NCI-H510A (cell line): Measurements from ENCODE around the gene DNMT3A.

Experiments
- DNase-seq: peaks from one replicate; lab custom pipeline; 2025; lab: John Stamatoyannopoulos, UW

The DNMT3A gene

DNA sequence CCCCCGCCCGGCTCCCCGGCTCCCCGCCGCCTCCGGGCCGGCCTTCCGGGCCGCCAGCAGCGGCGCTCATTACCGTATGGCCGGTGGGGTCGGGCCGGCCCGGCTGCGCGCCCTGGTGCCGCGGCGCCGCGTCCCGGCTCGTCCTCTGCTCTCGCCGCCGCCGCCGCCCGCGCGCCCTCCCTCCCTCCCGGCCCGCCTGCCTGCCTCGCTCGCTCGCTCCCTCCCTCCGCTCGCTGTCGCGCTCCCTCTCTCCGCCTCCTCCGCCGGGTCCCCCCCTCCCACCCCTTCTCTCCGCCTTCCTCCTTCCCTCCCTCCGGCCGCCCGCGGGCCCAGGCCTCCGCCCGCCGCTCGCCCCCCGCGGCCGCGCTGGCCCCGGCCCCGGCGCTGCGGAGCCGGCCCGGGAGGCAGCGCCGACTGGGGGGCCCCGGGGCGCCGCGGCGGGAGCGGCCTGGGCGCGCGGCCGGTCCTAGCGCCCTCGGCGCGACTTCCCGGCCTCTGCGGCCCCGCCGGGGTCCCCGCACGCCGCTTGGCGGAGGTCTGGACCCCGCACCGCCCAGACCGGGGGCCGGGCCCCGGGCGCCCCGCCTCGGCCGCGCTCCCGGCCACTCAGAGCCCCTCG lies at the start of gene DNMT3A:
TSS of gene DNMT3A (minus strand) at position 173 of the 619 bp plus-strand sequence. CDS start 27,941 bp downstream, outside the sequence.
- peak; percentile 67 for DNase-seq

GRCh38 chr2:25389161-25389560 lies 47.4 kb upstream of the DNMT3A start:
- no peak for DNase-seq

GRCh38 chr2:25388491-25388890 lies 46.8 kb upstream of the DNMT3A start:
- no peak for DNase-seq

DNA sequence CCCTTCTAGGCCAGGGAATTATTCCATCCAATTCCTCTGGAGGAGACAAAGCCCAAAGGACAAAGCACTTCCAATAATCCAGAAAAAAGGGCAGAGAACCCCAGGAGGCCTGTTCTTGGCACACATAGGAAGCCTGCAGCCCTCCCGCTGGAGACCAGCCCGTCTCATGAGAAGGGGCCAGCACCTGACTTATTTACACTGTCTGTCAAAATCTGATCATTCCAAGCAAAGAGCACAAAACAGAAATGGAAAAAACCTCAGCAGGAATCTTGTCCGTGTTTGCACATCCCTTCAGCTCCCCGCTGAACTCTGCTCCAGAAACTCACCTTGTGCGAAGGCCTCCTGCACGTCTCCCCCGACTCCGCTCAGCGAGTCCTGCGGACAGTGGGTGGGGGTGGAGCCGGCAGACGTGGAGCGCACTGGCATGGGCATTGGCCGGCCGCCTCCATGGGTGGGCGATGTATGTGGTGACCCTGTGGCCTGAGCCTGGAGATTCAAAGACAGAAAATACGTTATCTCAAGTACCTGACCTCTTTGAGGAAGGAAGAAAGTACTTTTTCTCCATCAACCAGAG lies 46.2 kb upstream of the DNMT3A start:
- no peak for DNase-seq

DNA sequence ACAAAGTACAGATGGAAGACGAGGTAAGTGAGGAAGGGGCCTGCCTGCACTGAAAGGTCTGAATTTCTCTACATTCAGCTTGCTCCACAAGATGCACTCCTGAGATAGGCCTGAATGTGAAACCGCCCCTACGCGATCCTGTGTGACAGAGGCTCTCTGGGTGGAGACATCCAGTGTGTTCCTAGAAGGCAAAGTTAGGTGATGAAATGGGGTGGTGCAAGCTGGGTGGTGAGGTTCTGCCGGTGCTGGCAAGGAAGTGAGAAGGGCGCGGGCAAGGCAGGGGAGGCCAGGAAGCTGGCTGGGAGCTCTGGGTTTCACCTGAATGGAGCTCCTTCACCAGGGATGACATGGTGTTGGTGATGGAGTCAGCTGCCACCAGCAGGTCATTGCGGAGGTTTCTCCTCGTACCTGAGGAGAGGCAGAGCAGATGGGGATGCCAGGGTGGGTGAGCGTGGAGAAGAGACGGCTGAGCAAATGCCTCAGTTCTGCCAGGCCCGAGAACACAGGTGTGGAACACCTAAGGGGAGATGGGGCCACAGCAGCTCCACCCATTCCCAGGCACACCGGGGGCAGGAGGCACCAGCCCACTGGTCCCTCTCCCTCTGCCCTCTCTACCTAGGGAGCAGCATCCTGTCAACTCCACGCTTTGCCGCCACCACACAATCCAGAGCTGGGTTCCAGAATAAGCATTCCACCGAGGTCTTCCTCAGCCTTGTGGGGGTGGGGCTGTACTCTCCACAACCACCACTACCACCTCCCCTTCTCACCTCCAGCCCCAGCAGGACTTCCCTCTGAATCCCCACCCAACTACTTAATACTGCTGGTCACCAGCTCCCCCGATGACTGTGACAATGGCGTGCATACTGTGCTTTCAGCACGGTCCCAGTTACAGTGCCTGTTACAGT lies 45.5 kb upstream of the DNMT3A start:
- DNase-seq = no peak

DNA sequence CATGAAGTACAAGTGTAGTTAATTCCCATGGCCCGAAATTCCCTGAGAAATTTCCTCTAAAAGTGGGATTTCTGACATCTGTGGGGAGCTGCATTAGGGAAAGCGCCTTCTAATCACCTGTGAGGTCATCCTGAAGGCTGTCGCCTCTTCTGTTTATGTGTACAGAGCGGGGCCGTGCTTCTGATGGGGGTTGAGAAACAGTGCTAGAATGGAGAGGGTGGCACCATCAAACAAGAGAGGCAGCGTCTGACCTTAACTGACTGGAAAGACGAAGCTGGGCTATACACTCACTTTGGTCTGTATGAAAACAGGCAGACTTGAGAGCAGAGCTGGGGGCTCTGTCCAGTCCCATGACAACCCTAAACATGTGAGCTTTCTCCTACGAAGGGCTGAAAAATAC lies 44.2 kb upstream of the DNMT3A start:
- no peak for DNase-seq

DNA sequence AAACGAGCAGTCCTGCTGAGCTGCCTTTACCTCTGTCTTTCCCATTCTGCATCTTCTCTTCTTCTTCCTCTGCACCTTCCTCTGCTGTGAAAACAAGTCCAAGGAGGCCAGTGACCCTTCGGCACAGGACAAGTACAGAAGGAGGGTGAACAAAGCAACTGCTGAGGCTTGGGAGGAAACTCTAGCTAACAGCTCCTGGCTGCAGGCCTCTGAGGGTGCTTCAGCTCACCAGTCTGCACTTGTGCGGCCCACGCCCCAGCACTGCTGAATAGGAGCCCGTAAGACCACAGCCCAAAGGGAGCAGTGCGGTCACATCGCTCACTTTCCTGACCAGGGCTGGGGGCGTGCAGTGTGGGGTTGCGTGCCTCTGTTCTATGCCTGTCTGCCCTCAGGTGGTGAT lies 42.1 kb upstream of the DNMT3A start:
- DNase-seq = no peak

DNA sequence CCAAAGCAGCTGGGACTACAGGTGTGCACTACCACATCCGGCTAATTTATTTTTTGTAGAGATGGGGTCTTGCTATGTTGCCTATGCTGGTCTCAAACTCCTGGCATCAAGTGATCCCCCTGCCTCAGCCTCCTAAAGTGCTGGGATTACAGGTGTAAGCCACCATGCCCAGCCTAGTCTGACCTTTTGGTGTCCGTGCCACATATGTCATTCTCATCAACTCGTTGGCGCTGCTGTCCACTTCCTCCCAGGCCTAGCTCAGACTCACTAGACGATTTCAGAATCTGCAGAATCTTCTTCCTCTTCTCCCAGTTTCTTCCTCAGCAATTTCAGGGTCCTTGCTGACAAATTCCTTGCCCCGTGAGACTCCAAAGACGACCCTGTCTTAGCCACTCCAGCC lies 39.8 kb upstream of the DNMT3A start:
- no peak for DNase-seq

DNA sequence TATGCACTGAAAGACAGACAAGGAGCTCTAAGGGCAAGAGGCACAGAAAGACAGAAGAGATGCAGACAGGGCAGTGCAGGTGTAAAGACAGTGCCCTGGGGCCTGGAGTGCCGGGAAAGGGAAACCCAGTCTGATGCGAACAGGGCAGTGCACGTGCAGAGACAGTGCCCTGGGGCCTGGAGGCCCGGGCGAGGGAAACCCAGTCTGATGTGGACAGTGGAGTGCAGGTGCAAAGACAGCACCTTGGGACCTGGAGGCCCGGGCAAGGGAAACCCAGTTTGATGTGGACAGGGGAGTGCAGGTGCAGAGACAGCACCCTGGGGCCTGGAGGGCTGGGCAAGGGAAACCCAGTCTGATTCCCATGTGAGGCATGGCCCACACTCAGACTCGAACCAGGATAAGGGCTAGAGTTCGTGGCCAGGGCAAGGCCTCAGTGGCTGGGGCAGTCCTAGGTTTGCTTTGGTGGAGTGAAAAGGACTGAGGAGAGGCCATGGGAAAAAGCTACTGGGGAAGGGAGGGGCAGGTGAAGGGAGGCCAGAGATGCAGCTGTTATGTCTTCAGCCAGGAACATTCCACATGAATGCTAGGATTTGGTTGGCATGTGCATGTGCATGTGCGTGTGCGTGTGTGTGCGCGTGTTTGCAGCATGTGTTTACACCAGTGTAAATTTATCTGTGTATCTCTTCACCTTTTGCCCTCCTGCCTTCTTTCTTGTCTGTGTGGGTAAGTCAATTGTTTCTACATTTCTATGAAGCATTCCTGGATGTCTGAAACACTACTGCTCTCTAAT lies 39.1 kb upstream of the DNMT3A start:
- DNase-seq = no peak

- DNase-seq = no peak
These were observed 38.3 kb upstream of the DNMT3A start for GRCh38 chr2:25380023-25380422.

GRCh38 chr2:25379535-25379934 lies 37.8 kb upstream of the DNMT3A start:
- no peak for DNase-seq

DNA sequence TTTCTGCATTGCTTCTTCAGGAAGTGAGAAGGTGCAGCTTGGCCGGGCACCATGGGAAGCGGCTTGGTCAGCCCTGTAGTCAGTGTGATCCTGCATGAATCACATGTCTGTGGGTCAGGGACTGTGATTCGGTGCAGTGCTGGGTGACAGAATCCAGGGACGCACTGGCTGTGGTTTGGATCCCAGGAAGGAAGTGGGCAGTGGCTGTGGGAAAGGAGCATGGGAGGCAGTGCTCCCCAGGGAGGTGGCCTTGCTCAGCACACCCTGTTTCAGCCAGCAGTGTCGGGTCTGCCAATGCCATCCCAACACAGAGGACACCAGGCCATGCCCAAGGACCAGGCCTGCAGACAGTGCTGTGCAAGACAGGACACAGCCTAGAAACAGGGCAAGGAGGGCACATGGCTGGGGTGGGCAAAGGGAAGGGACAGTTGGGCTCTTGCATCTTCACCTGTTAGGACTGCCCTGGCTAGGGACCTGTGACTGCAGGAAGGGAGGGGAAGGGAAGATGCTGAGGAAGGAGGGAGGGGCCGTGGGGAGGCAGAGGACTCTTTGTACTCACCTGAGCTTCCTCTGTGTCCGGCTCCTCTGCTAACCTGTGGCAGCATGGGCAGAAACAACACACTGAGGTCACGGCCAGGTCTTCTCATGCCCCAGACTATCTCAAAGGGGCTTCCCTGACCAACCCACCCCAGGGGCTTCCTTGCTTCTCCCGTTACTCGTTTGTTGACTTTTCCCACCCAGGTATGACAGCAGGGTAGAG lies 37.2 kb upstream of the DNMT3A start:
- DNase-seq = no peak

DNA sequence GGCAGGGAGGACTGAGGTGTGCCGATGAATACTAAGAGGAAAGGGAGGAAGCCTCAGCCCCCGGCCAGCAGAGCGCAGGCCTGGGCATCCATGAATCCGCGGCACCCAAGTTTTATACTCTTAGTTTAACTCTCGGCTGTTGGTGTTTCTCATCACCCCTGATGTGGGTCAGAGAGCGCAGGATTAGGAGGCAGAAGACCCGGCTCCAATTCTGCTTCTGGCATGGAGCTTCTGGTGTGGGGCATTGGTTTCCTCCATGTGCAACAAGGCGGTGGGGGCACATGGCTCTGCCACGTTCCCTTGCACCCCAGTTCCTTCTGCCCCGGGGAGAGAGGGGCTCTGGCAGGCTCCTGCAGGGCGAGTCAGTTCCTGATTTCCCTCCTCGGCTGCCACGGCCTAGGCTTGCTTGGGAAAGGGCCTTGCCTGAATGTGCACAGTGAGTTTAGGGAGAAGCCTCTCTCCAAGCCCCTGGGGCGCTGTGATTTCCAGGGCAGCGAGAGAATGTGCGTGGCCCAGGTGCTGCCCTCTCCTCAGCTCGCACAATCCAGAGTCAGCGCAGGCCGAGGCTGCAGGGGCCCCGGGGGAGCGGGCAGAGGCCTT lies 36.2 kb upstream of the DNMT3A start:
- no peak for DNase-seq

DNA sequence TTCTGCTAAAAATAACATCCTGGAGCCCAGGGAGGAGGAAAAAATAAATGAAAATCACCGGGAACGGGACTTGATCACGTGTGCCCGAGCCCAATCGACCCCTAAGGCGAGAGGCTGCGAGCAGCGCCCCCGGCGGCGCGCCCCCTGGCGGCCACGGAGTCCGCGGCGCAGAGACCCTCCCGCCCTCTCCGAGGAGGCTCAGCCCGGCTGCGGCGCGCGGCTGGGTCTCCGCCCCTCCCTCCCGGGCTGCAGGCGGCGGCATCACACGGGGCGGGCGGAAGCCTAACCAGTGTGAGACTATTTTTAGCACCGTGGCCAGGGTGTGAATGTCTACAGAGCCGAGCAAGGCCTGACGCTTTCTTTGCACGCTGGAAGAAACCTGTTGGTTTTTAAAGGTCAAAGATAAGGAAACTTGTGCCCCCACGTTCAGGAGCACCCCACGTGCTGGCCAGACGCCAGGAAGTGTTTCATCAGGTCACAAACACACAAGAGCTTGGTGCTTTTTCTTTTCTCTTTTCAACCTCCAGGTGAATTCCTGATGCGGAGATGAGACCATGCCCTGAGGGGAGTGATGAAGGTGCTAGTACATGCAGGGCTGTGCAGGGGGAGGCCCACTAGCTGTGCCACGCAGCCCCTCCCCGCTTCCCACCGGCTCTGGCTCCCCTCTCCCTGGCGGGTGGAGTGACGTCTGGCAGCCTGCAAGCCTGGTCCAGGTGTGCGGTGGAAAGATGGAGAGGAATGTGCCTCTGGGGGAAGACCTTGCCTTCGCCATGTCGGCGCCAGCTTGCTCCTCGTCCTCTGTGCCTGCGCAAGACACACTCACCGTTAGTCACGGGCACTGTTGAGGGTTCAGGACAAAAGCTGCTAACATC lies 35.3 kb upstream of the DNMT3A start:
- peak; percentile 83 for DNase-seq

DNA sequence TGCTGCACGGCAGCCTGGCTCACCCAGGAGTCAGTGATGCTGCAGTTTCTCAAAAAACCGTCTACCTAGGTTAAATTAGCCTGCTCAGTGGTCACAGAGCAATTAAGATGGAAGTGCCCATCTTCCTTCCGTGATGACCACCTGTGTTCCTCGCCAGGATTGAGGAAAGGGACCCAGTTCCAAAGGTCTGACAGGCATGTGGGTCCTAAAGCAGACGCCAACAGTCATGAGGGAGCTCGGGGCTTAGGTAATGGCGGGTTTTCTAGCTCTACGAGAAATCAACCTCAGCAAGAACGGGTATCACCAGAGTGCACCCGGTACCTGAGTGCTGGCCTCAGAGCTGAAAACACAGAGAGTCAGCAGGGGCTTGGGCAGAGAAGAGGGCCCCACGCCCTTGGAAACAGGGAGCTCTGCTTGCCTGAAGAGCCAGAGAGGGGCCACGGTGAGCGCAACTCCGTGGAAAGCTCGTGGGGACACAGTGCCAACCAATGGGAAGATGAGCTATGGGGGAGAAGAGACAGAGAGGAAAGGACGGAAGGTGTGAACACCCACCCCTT lies 34.3 kb upstream of the DNMT3A start:
- DNase-seq = no peak

GRCh38 chr2:25375371-25375988 lies 33.8 kb upstream of the DNMT3A start:
- no peak for DNase-seq

- DNase-seq = no peak
These were observed 33.1 kb upstream of the DNMT3A start for GRCh38 chr2:25374827-25375226.

DNA sequence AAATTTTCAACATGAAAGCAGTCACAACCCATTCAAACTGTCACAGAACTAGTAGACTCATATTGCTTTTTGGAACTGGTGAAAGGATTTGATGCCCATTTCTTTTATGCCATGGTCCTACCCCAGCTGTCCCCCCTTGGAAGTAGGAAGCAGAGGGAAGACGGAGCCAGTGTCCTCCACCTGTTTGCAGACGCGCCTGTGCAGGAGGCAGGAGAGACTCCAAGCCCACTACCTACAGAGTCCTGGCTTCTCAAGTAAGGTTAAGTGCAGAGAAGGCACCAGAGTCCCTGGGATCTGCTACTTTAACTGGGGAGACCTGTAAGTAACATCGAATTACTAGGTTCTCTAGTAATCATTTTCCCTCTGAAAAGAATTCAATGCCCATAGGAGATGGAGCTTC lies 32.7 kb upstream of the DNMT3A start:
- no peak for DNase-seq

GRCh38 chr2:25373269-25373981 lies 31.7 kb upstream of the DNMT3A start:
- DNase-seq = no peak
